PC-9 (cell line): ENCODE data around the gene FBXL15.

ENCODE experiments used
- CTCF ChIP-seq: fragments of 200-600 bp; sonication (generic); conservative IDR thresholded peaks from 2 replicates; pipeline ENCODE4 v1.6.1; 2017; ENCODE audit warnings: mixed run types, antibody characterized with exemption, mild to moderate bottlenecking, moderate library complexity
- EZH2 ChIP-seq: fragments of 200-600 bp; sonication (generic); IDR thresholded peaks from 2 replicates; pipeline ENCODE4 v1.8.0; 2017; ENCODE audit warnings: antibody characterized with exemption, low read depth

GRCh38 chr10:102435529-102436233 is 15.0 kb downstream of the FBXL15 start:
- no peak for TF ChIP-seq CTCF
- TF ChIP-seq EZH2, result no peak
